ENCODE measurements around the gene ACTA1.

DNA sequence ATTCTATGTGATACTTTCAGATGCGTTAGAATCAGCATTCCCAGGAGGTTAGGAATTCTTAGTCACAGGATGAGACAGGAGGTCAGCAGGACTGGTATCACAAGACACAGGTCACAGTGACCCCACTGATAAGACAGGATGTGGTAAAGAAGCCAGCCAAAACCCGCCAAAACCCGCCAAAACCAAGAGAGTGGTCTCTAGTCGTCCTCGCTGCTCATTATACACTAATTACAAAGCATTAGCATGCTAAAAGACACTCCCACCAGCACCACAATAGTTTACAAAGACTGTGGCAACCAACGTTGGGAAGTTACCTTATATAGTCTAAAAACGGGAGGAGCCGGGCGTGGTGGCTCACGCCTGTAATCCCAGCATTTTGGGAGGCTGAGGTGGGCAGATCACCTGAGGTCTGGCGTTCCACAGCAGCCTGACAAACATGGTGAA is 13.9 kb upstream of the ACTA1 start:
- TF ChIP-seq, protein P1, sequence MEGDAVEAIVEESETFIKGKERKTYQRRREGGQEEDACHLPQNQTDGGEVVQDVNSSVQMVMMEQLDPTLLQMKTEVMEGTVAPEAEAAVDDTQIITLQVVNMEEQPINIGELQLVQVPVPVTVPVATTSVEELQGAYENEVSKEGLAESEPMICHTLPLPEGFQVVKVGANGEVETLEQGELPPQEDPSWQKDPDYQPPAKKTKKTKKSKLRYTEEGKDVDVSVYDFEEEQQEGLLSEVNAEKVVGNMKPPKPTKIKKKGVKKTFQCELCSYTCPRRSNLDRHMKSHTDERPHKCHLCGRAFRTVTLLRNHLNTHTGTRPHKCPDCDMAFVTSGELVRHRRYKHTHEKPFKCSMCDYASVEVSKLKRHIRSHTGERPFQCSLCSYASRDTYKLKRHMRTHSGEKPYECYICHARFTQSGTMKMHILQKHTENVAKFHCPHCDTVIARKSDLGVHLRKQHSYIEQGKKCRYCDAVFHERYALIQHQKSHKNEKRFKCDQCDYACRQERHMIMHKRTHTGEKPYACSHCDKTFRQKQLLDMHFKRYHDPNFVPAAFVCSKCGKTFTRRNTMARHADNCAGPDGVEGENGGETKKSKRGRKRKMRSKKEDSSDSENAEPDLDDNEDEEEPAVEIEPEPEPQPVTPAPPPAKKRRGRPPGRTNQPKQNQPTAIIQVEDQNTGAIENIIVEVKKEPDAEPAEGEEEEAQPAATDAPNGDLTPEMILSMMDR (IDR thresholded peaks at IDR 0.05) = no peak
- no peak for TF ChIP-seq EZH2 (IDR thresholded peaks at IDR 0.05; ENCODE audit: borderline replicate concordance, insufficient read depth, low read depth, low read length, poor library complexity, severe bottlenecking)

All from B cell (primary cell).